ENCODE measurements around the gene IL3RA. TPM values are rescaled to one million over a fixed set of nuclear protein-coding genes. Genes with fewer than 3 reads are reported as not detected.
A peak's percentile ranks its signal among the peaks of the same experiment; 100 is the strongest.

The IL3RA gene
- total and polyA plus RNA-seq, 7 experiments from 2014 or later = 0.12 to 23.7 (median 7.9) TPM; not detected in 2

DNA sequence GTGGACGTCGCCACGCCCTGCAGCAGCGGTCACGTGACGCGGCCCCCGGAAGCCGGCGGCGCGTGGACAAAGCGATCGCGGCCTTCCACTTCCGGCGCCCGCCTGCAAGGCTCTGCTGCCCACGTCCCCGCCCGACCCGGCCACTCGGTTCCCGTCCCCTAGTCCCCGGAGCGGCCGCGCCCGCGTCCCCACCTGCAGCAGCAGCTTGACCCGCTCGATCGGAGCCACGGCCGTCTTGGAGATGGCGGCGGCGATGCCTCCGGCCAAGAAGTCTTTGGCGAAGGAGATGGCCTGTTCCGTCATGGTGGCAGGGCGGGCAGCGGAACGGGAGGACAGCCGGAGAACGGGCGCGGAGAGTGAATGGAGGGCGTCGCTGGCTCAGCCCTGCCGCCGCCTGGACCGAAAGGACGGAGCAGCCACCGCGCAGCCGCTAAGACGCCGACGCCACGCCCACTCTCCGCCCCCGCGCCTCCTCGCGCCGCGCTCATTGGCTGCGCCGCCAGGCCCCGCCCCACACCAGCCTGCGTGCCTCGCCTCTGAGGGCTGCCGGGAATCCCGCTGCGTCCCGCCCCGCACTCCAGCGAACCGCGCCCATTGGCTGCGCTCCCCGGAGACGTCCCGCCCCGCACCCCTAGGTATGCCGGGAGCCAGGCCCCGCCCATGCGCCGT lies 55.3 kb downstream of the IL3RA start, which contains the start of gene SLC25A6:
Gene SLC25A6 (minus strand): TSS at position 407 of the 669 bp plus-strand sequence. CDS start 104 bp downstream, at position 303.
- ATAC-seq = peak; percentile 96

DNA sequence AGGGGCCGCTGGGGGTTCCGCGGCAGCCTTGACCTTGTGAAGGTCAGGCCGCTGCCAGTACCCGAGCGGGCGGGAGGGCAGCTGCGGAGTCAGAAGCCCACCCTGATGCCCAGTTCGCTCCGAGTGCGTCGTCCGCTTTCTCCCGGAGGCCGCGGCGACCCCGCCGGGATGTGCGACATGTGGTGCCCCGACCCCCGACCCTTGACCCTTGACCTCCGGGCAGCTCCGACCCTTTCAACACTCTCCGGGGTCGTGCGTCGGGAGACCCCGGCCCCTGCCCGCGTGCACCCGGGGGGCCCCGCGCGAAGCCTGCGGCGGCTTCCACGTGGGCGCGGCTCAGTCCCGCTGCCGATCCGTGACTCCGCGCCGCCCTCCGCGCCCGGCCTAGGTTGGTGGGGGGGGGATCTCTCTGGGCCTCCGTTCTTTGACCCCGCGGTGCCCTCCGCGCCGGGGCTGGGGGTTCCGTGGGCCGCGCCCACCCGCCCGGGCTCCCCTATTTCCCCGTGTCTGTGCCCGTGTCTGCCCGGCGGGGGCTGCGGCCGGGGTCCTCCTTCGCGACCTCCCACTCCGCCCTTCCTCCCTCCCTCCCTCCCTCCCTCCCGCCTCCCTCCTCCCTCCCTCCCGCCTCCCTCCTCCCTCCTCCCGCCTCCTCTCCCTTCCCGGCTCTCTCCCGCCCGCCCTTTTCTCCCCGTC lies 55.9 kb downstream of the IL3RA start:
- peak overlapping the region; percentile 93 for H3K27ac ChIP-seq (ENCODE audit: low read depth, low read length)
- H3K4me1 ChIP-seq (ENCODE audit: control insufficient read depth in 2 of 2, insufficient read depth in 2 of 2, low read length in 2 of 2) = peaks cover 25 to 33% of the 10 kb centered on the region in 2 donors
- ATAC-seq (peak; percentile 26), DNase-seq (no peak)
- no peaks in the 10 kb centered on the region for H3K27me3 ChIP-seq (ENCODE audit: control insufficient read depth in 2 of 2, insufficient read depth in 2 of 2, low read length in 2 of 2)
- CTCF ChIA-PET = no interaction called here
- H3K4me3 ChIP-seq (ENCODE audit: low read length) = peak overlapping the region; percentile 94
- peak overlapping the region; percentile 84 to 98 (median 91) for H3K27ac Mint-ChIP-seq
- H3K4me1 Mint-ChIP-seq = peaks cover 35 to 70% (median 50%) of the 10 kb centered on the region in 7 donors
- no peaks in the 10 kb centered on the region for H3K9me3 ChIP-seq (ENCODE audit: control insufficient read depth in 2 of 3, low read length in 3 of 3)
- POLR2A ChIA-PET = no interaction called here
- H3K36me3 ChIP-seq (ENCODE audit: control insufficient read depth in 2 of 3, insufficient read depth in 3 of 3, low read length in 3 of 3) = peaks cover 17 to 50% (median 26%) of the 10 kb centered on the region in 3 experiments
- intact Hi-C loops (cut with micrococcal nuclease) = loop anchor here (1.0 to 5.0 kb wide), 17 partner anchors 55 to 1299 kb away; partner anchors contain the start of genes AKAP17A (in 2 of the 2), GTPBP6 (in 2 of the 2), CD99 (in 1 of the 2) and IL3RA (in 1 of the 2)
- no peaks in the 10 kb centered on the region for H3K9me3 Mint-ChIP-seq
- peaks cover 0 to 35% (median 23%) of the 10 kb centered on the region in 5 donors for H3K36me3 Mint-ChIP-seq
- no peaks in the 10 kb centered on the region for H3K27me3 Mint-ChIP-seq
- H3K4me3 Mint-ChIP-seq = peak overlapping the region; percentile 78 to 95 (median 92)

More for the DNA sequence above, 55.3 kb downstream of the IL3RA start, which contains the start of gene SLC25A6:
- Histone ChIP-seq H3K27me3 (ENCODE audit: control insufficient read depth in 2 of 2, insufficient read depth in 2 of 2, low read length in 2 of 2) (no peaks in the 10 kb centered on the region), H3K27ac (ENCODE audit: low read depth, low read length) (peak within 1 kb of the TSS; percentile 97), H3K4me3 (ENCODE audit: low read length) (peak within 1 kb of the TSS; percentile 94), H3K9me3 (ENCODE audit: control insufficient read depth in 2 of 3, low read length in 3 of 3) (no peaks in the 10 kb centered on the region), H3K36me3 (ENCODE audit: control insufficient read depth in 2 of 3, insufficient read depth in 3 of 3, low read length in 3 of 3) (peaks cover 22 to 50% (median 32%) of the 10 kb centered on the region in 3 experiments), H3K4me1 (ENCODE audit: control insufficient read depth in 2 of 2, insufficient read depth in 2 of 2, low read length in 2 of 2) (peaks cover 25 to 33% of the 10 kb centered on the region in 2 donors)
- Mint-ChIP-seq H3K4me3 (peak within 1 kb of the TSS; percentile 78 to 95 (median 92)), H3K4me1 (peaks cover 35 to 71% (median 52%) of the 10 kb centered on the region in 7 donors), H3K27me3 (no peaks in the 10 kb centered on the region), H3K27ac (peak within 1 kb of the TSS; percentile 84 to 98 (median 91)), H3K36me3 (peaks cover 0 to 42% (median 24%) of the 10 kb centered on the region in 5 donors), H3K9me3 (no peaks in the 10 kb centered on the region)
- ChIA-PET POLR2A (no interaction called here), CTCF (no interaction called here)
- DNase-seq = peak; percentile 97 to 100 (median 100)
- intact Hi-C loops (cut with micrococcal nuclease) = loop anchor here (1.0 to 5.0 kb wide), 18 partner anchors 55 to 1299 kb away; partner anchors contain the start of genes AKAP17A (in 2 of the 2), GTPBP6 (in 2 of the 2), P2RY8 (in 2 of the 2) and CD99 (in 1 of the 2)

DNA sequence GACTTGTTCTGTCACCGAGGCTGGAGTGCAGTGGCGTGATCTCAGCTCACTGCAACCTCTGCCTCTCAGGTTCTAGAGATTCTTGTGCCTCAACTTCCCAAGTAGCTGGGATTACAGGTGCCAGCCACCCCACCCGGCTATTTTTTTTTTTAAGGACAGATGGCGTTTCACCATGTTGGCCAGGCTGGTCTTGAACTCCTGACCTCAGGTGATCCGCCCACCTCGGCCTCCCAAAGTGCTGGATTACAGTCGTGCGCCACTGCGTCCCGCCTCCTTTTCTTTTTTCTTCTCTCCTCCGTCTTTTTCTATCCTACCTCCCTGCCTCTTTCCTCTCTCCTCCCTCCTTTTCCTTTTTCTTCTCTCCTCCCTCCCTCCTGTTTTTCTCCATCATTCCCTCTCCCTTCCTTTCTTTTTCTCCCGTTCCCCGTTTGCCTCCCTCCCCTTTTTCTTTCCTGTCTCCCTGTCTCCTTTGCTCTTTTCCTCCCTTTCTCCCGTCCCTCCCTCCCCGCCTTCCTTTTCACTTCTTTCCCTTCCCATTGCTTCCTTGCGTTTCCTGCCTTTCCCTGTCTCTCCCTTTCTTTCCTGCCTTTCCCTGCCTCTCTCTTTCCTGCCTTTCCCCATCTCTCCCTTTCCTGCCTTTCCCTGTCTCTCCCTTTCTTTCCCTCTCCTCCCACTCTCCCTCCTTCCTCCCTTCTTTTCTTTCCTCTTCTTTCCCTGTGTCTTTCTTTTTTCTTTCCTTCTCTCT lies 57.5 kb downstream of the IL3RA start:
- no peaks in the 10 kb centered on the region for H3K9me3 Mint-ChIP-seq
- POLR2A ChIA-PET = no interaction called here

DNA sequence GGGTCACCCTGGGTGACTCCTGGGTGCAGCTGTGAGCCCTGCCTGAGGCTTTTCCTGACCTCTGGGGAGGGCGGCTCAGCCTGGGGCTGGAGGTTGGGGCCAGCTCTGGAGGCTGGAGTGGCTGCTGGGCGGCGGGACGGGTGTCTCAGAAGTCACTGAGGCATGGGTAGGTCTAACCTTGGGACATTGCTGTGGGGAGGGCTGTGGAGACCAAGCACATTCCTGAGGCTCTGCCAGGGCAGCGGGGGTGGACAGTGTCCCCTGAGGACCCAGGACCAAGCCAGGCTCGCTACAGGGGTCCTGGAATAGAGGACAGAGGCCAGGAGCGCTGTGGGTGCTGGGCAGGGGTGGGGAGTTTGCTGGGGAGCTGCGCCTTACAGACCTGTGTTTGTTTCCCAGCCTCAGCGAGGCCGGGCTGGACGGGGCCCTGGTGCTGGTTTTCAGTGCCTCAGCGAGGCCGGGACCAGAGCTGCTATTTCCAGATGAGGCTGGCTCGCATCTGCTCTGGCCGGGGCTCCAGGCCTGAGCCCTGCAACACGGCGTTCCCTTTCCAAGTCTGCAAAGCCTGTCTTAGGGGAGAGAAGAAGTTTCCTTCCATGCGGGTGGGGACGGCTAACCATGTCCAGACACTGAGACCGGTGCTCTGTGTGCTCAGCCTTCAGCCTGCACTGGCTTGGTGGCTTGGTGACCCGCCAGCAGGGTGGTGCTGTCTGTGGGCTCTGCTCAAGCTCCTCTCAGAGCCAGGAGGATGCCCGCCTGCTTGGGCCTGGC lies 58.3 kb downstream of the IL3RA start:
- intact Hi-C loops (cut with micrococcal nuclease) = loop anchor here in 1 of 2 donors (5.0 kb wide), 5 partner anchors 58 to 1078 kb away; partner anchors contain the start of genes GTPBP6 and IL3RA
- H3K27ac ChIP-seq (ENCODE audit: low read depth, low read length) = no peak overlapping the region
- DNase-seq = peak in 1 of 9 donors; percentile 20

More for the DNA sequence above, 57.5 kb downstream of the IL3RA start:
- Mint-ChIP-seq H3K36me3 (peaks cover 0 to 20% (median 9%) of the 10 kb centered on the region in 5 donors), H3K4me3 (peak overlapping the region; percentile 75 to 95 (median 89)), H3K27ac (peak overlapping the region; percentile 68 to 94 (median 87)), H3K27me3 (no peaks in the 10 kb centered on the region), H3K4me1 (peaks cover 21 to 55% (median 36%) of the 10 kb centered on the region in 7 donors)
- Histone ChIP-seq H3K36me3 (ENCODE audit: control insufficient read depth in 2 of 3, insufficient read depth in 3 of 3, low read length in 3 of 3) (peaks cover 2 to 37% (median 12%) of the 10 kb centered on the region in 3 experiments), H3K9me3 (ENCODE audit: control insufficient read depth in 2 of 3, low read length in 3 of 3) (no peaks in the 10 kb centered on the region), H3K27ac (ENCODE audit: low read depth, low read length) (no peak overlapping the region), H3K4me1 (ENCODE audit: control insufficient read depth in 2 of 2, insufficient read depth in 2 of 2, low read length in 2 of 2) (peaks cover 19 to 22% of the 10 kb centered on the region in 2 donors), H3K27me3 (ENCODE audit: control insufficient read depth in 2 of 2, insufficient read depth in 2 of 2, low read length in 2 of 2) (no peaks in the 10 kb centered on the region), H3K4me3 (ENCODE audit: low read length) (no peak overlapping the region)
- CTCF ChIA-PET = no interaction called here
- ATAC-seq (no peak), DNase-seq (peak in 1 of 9 donors; percentile 20)
- intact Hi-C loops (cut with micrococcal nuclease) = loop anchor here in 1 of 2 donors (2.0 to 5.0 kb wide), 8 partner anchors 57 to 1077 kb away; partner anchors contain the start of genes GTPBP6, IL3RA and P2RY8

DNA sequence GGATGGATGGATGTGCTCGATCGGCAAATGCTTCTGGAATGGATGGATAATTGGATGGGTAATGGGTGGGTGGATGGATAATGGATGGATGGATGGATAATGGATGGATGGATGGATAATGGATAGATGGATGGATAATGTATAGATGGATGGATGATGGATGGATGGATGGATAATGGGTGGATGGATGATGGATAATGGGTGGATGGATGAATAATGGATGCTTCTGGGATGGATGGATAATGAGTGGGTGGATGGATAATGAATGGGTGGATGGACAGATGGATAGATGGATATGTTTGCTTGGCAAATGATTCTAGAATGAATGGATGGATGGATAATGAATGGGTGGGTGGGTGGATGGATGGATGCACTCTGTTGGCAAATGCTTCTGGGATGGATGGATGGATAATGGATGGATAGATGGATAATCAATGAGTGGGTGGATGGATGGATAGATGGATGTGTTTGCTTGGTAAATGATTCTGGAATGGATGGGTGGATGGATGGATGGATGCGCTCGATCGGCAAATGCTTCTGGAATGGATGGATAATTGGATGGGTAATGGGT lies 59.1 kb downstream of the IL3RA start:
- H3K27ac Mint-ChIP-seq = peak overlapping the region in 6 of 9 donors; percentile 2 to 60 (median 24)
- H3K9me3 ChIP-seq (ENCODE audit: control insufficient read depth in 2 of 3, low read length in 3 of 3) = no peaks in the 10 kb centered on the region
- peaks cover 0 to 17% (median 9%) of the 10 kb centered on the region in 5 donors for H3K36me3 Mint-ChIP-seq
- no peaks in the 10 kb centered on the region for H3K27me3 ChIP-seq (ENCODE audit: control insufficient read depth in 2 of 2, insufficient read depth in 2 of 2, low read length in 2 of 2)
- peak overlapping the region in 5 of 10 donors; percentile 7 to 65 (median 26) for H3K4me3 Mint-ChIP-seq
- ChIA-PET CTCF (no interaction called here), POLR2A (no interaction called here)
- peaks cover 0 to 20% (median 0%) of the 10 kb centered on the region in 3 experiments for H3K36me3 ChIP-seq (ENCODE audit: control insufficient read depth in 2 of 3, insufficient read depth in 3 of 3, low read length in 3 of 3)
- ATAC-seq (no peak), DNase-seq (no peak)
- H3K4me1 Mint-ChIP-seq = peaks cover 21 to 38% (median 31%) of the 10 kb centered on the region in 7 donors
- H3K27me3 Mint-ChIP-seq = no peaks in the 10 kb centered on the region
- H3K27ac ChIP-seq (ENCODE audit: low read depth, low read length) = no peak overlapping the region
- H3K9me3 Mint-ChIP-seq = no peaks in the 10 kb centered on the region
- peaks cover 5 to 10% of the 10 kb centered on the region in 2 donors for H3K4me1 ChIP-seq (ENCODE audit: control insufficient read depth in 2 of 2, insufficient read depth in 2 of 2, low read length in 2 of 2)
- intact Hi-C loops (cut with micrococcal nuclease) = no loop called here
- H3K4me3 ChIP-seq (ENCODE audit: low read length) = no peak overlapping the region

More for the DNA sequence above, 58.3 kb downstream of the IL3RA start:
- no peak for ATAC-seq
- ChIA-PET CTCF (no interaction called here), POLR2A (no interaction called here)
- no peaks in the 10 kb centered on the region for H3K9me3 Mint-ChIP-seq
- H3K4me3 Mint-ChIP-seq = peak overlapping the region in 9 of 10 donors; percentile 43 to 85 (median 59)
- H3K9me3 ChIP-seq (ENCODE audit: control insufficient read depth in 2 of 3, low read length in 3 of 3) = no peaks in the 10 kb centered on the region
- H3K27ac Mint-ChIP-seq = peak overlapping the region in 6 of 9 donors; percentile 25 to 90 (median 64)
- peaks cover 0 to 17% (median 9%) of the 10 kb centered on the region in 5 donors for H3K36me3 Mint-ChIP-seq
- H3K4me3 ChIP-seq (ENCODE audit: low read length) = no peak overlapping the region
- peaks cover 0 to 28% (median 4%) of the 10 kb centered on the region in 3 experiments for H3K36me3 ChIP-seq (ENCODE audit: control insufficient read depth in 2 of 3, insufficient read depth in 3 of 3, low read length in 3 of 3)
- H3K27me3 Mint-ChIP-seq = no peaks in the 10 kb centered on the region
- no peaks in the 10 kb centered on the region for H3K27me3 ChIP-seq (ENCODE audit: control insufficient read depth in 2 of 2, insufficient read depth in 2 of 2, low read length in 2 of 2)
- peaks cover 13 to 15% of the 10 kb centered on the region in 2 donors for H3K4me1 ChIP-seq (ENCODE audit: control insufficient read depth in 2 of 2, insufficient read depth in 2 of 2, low read length in 2 of 2)
- H3K4me1 Mint-ChIP-seq = peaks cover 21 to 46% (median 35%) of the 10 kb centered on the region in 7 donors
